ENCODE data around the gene CILP2. TPM values are rescaled to one million over a fixed set of nuclear protein-coding genes. Genes with fewer than 3 reads are reported as not detected.
A peak's percentile ranks its signal among the peaks of the same experiment; 100 is the strongest.

CILP2 gene
- total RNA-seq, 1 donor from 2014 or later, result 1.0 TPM

GRCh38 chr19:19579533-19580361 lies 41.7 kb downstream of the CILP2 start:
- no peak overlapping the region for H3K9ac ChIP-seq
- H3K79me2 ChIP-seq (ENCODE audit: low read depth), result no peaks in the 10 kb centered on the region
- no peak overlapping the region for H3K27ac ChIP-seq
- H3K9me3 ChIP-seq (ENCODE audit: low read depth), result no peaks in the 10 kb centered on the region
- no peak overlapping the region for H2AFZ ChIP-seq (replicated peaks)
- no peaks in the 10 kb centered on the region for H3K36me3 ChIP-seq
- peaks cover 24% of the 10 kb centered on the region for H3K4me1 ChIP-seq
- peaks cover 8% of the 10 kb centered on the region for H3K27me3 ChIP-seq
- Mint-ChIP-seq H3K27ac (peak overlapping the region; percentile 78), H3K9me3 (no peaks in the 10 kb centered on the region), H3K27me3 (ENCODE audit: insufficient read depth, low read depth) (peaks cover 2% of the 10 kb centered on the region), H3K36me3 (no peaks in the 10 kb centered on the region), H3K4me1 (peaks cover 25% of the 10 kb centered on the region), H3K4me3 (no peak overlapping the region)
- peaks cover 6% of the 10 kb centered on the region for H4K20me1 ChIP-seq (ENCODE audit: low read depth)
- DNase-seq (ENCODE audit: low spot score), result peak; percentile 35
- no peak for TF ChIP-seq CTCF (IDR thresholded peaks at IDR 0.05)
- TF ChIP-seq EZH2 (IDR thresholded peaks at IDR 0.05), result no peak
- no peak for TF ChIP-seq EZH2phosphoT487 (IDR thresholded peaks at IDR 0.05)
- H3F3A ChIP-seq (ENCODE audit: low read depth), result peaks cover 24% of the 10 kb centered on the region
- H3K4me3 ChIP-seq, result no peak overlapping the region
- H3K4me2 ChIP-seq, result no peak overlapping the region

- H3K27me3 Mint-ChIP-seq (ENCODE audit: insufficient read depth, low read depth), result peaks cover 2% of the 10 kb centered on the region
- peaks cover 1% of the 10 kb centered on the region for H3K36me3 Mint-ChIP-seq
- no peak overlapping the region for H3K4me2 ChIP-seq
Measured at GRCh38 chr19:19580418-19580817, 42.4 kb downstream of the CILP2 start.

GRCh38 chr19:19581391-19581790 lies 43.3 kb downstream of the CILP2 start:
- Histone ChIP-seq H3K4me1 (peaks cover 15% of the 10 kb centered on the region), H4K20me1 (ENCODE audit: low read depth) (no peaks in the 10 kb centered on the region), H3K36me3 (no peaks in the 10 kb centered on the region), H2AFZ (replicated peaks) (no peak overlapping the region), H3K4me2 (no peak overlapping the region), H3K79me2 (ENCODE audit: low read depth) (no peaks in the 10 kb centered on the region), H3F3A (ENCODE audit: low read depth) (peaks cover 9% of the 10 kb centered on the region), H3K4me3 (no peak overlapping the region), H3K27ac (no peak overlapping the region), H3K9ac (no peak overlapping the region), H3K27me3 (peaks cover 7% of the 10 kb centered on the region), H3K9me3 (ENCODE audit: low read depth) (no peaks in the 10 kb centered on the region)
- Mint-ChIP-seq H3K4me3 (no peak overlapping the region), H3K4me1 (peaks cover 16% of the 10 kb centered on the region), H3K9me3 (no peaks in the 10 kb centered on the region), H3K27me3 (ENCODE audit: insufficient read depth, low read depth) (peaks cover 2% of the 10 kb centered on the region), H3K36me3 (peaks cover 5% of the 10 kb centered on the region), H3K27ac (no peak overlapping the region)
- TF ChIP-seq CTCF (IDR thresholded peaks at IDR 0.05) (no peak), EZH2 (IDR thresholded peaks at IDR 0.05) (no peak), EZH2phosphoT487 (IDR thresholded peaks at IDR 0.05) (no peak)
- no peak for DNase-seq (ENCODE audit: low spot score)

More at GRCh38 chr19:19580418-19580817, 42.4 kb downstream of the CILP2 start:
- no peaks in the 10 kb centered on the region for H3K9me3 Mint-ChIP-seq
- TF ChIP-seq CTCF (IDR thresholded peaks at IDR 0.05) (no peak), EZH2 (IDR thresholded peaks at IDR 0.05) (no peak), EZH2phosphoT487 (IDR thresholded peaks at IDR 0.05) (no peak)
- Histone ChIP-seq H3K36me3 (no peaks in the 10 kb centered on the region), H3K27ac (no peak overlapping the region), H3K4me1 (peaks cover 20% of the 10 kb centered on the region), H3K79me2 (ENCODE audit: low read depth) (no peaks in the 10 kb centered on the region), H3K9me3 (ENCODE audit: low read depth) (no peaks in the 10 kb centered on the region), H3K27me3 (peaks cover 8% of the 10 kb centered on the region), H3F3A (ENCODE audit: low read depth) (peaks cover 19% of the 10 kb centered on the region), H3K9ac (no peak overlapping the region), H3K4me3 (no peak overlapping the region), H2AFZ (replicated peaks) (no peak overlapping the region), H4K20me1 (ENCODE audit: low read depth) (peaks cover 6% of the 10 kb centered on the region)
- H3K27ac Mint-ChIP-seq, result no peak overlapping the region
- no peak overlapping the region for H3K4me3 Mint-ChIP-seq
- DNase-seq (ENCODE audit: low spot score), result no peak
- peaks cover 22% of the 10 kb centered on the region for H3K4me1 Mint-ChIP-seq

All from neural progenitor cell (in vitro differentiated cells).